HG02884 (cell line): ENCODE data around the gene TMC6.
"Not testable (repeated sequence)": the region's sequence is repeated elsewhere in the genome, so short reads cannot be mapped to it uniquely, and the experiment has no call there.

ENCODE experiments used
- ATAC-seq: cut with Tn5 transposase; IDR thresholded peaks from one replicate; pipeline ENCODE4 v1.9.1; 2021; ENCODE audit warnings: mild to moderate bottlenecking, moderate library complexity; ENCODE audit not compliant: unreplicated experiment

TMC6 gene

DNA sequence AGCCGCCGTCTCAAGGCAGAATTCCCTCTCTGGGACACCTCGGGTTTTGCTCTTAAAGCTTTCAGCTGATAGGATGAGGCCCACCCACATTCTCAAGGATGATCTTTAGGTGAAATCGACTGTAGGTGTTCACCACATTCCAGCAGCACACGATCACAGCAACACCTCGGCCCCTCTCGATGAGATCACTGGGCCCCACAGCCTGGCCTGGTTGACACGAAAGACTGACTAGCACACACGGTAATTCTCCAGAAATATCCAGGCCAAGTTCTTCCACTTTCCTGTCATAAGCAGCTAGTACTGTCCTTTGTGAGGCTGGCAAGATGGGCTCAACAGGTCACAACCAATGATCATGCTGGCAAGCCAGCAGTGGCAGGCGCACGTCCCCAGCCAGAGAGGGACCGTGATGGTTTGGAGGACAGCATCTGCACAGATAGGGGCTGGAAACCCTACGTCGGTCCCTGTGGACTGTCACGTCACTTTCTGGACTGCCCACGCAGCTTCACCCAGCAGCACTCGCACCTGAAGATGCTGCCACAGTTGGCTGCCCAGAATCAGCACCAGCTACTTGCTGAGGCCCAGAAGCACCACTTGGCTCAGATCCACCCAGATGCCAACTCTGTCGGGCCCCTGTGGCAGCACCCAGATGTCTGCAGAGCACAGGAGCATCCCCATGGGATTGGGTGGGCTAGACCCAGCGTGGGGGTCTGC, 17.4 kb downstream of the TMC6 start:
- ATAC-seq: no peak

DNA sequence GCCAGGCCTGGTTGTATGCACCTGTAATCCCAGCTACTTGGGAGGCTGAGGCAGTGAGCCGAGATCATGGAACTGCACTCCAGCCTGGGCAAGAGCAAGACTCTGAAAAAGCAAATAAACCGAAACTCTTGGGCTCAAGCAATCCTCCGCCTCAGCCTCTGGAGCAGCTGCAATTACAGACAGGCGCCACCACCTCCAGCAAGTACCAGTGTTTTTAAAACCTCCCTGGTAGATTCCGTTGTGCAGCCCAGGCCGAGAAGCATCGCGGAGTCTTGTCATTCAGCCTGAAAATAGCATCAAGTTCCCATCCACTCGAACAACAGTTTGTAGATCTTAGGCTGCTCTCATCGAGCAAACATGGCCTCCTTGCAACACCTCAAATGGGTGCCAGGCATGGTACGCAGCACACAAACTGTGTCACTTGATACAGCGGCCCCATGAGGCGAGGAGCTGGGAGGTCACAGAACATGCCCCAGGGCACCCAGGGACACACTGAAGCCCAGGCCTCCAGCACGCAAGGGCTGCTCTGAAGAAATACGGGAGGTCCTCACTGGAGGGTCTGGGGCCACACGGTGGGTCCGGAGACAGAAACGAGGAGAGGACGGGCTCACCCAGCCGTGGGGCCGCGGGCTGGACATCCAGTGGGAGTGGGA, 18.1 kb downstream of the TMC6 start:
- no peak for ATAC-seq

DNA sequence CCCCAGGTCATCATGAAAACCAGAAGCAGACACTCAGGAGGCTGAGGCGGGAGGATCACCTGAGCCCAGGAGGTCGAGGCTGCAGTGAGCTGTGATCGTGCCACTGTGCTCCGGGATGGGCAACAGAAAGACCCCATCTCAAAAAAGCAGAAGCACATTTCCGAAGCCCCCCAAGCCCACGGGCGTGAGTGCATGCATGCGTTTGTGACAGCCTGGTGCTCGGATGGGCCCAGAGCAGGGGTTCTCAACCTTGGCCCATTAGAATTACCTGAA, 19.1 kb downstream of the TMC6 start:
- no peak for ATAC-seq

DNA sequence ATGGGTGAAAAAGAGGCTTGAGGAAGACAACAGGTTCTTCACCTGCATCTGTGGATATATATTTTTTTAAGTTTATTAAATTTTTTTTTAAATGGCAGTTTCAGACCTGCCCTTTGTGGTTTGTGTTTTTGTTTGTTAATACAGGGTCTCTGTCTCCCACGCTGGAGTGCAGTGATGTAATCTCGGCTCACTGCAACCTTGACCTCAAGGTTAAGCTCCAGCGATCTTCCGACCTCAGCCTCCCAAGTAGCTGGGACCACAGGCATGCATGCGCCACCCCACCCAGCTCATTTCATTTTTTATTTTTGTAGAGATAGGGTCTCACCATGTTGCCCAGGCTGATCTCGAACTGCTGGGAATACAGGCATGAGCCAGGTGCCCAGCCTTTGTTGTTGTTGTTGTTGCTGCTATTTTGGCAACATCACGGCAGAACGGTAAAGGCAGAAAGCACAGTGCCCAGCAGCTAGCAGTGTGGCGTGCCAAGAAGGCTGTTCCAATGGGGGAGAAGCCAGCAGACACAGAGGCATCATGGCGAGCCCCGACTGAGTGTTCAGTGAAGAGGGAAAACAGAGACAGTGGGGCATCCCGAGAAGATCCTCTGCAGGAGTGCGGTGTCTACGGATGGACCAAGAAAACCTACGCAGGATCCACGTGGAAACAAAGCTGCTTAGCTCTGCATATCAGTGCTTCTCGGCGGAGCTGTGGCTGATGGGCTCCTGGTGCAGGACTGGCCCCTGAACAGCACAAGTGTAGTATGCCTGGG, 19.6 kb downstream of the TMC6 start:
- ATAC-seq: no peak

DNA sequence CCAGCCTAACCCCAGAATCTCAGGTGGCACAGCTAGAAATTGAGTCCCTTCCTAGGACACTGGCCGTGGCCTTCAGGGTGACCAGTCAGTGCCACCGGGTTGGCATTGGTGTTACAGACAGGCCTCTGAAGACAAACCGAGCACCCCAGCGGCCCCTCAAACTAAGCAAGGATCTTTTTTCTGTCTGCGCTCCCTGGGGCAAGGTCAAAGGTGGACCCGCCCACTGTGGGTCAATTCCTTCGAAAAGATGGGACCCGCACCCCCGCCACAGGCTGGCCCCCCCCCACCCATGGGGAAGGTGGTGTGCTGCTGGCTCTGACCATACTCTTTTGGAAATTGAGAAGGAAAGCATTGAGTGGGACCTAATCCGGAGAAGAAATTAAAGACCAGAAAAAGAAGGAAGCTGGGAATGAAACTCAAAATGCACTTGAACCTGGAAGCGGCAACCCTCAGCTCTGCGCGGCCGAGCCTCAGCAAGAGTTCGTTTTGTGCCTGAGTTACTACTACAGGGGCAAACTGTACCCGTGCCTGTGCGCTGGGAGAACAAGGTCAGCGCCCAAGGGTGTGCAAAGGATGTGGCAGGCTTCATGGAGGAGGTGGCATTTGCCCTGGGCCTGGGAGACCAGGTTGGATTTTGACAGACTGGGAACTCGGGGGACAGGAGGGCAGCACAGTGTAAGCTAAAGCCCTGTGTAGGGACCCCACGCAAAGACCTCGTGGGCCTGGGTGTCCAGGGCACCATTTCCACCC, 20.4 kb downstream of the TMC6 start:
- no peak for ATAC-seq

DNA sequence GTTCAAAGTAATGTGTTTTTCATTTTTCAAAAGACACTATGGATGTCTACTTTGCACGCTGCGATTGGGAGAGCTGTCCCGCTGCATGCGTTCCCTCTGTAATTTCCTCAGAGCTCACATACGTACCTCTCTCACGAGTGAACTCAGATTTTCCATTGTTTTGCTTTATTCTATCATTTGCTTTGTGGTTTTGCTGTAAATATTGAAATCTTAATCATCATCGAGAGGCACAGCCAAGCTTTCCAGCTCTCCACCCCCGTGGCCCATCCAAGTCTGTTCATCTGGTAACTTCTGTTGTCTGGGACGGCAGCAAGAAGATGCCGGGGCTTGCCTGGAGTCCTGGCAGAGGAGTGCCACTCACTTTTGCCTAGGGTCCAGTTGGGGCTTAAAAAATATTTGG, 21.1 kb downstream of the TMC6 start:
- no peak for ATAC-seq

DNA sequence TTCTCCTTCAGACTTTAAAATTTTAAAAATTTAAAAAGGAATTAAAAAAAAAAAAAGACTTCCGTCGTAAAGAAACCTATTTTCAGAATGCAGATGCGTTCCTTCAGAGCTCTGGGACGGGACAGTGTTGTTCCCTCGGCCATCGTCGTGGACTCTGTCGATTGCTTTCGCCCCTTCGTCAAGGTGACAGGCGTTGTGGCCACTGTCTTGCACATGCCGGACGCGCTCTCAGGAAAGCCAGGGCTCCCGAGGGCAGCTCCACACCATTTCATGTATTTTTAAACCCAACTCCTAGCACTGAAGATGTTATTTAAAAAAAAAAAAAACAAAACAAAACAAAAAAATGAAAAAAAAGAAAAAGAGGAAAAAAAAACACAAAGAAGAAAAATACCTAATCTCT, 22.3 kb downstream of the TMC6 start:
- no peak for ATAC-seq

DNA sequence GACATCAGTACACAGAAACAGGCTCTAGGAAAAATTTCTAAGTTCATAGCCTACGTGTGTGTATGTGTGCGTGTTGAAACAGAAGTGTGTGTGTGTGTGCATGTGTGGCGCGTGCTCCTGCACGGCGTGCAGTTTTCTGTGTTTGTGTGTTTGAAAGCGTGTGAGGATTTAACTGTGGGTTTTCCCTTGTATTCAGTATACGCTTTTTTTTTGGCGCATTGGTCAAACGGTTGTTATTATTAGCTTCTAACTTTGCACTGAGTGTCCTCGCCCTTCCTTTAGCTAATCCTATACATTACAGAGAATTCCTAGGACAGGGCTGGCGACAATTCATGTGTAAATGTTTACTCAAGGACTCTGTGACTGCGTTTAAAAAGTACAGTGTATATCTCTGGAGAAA, 23.0 kb downstream of the TMC6 start:
- ATAC-seq: no peak

DNA sequence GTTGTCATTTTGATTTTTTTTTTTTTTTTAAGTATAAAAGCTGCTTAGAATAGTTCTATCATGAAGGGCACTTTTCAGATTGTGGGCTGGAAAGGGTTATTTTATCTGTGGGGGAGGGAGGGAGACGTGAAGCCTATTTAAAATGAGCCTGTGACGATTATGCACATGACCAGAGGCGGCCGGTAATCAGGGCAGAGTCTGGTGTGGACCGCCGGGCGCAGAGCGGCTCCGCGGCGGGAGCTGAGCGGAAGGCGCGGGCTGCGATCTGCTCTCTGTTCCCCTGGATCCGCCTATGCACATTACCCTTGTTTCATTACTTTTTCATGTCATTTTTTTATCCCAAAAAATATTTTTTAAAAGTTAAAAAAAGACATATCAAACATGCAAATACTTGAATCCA, 23.5 kb downstream of the TMC6 start:
- ATAC-seq: no peak

DNA sequence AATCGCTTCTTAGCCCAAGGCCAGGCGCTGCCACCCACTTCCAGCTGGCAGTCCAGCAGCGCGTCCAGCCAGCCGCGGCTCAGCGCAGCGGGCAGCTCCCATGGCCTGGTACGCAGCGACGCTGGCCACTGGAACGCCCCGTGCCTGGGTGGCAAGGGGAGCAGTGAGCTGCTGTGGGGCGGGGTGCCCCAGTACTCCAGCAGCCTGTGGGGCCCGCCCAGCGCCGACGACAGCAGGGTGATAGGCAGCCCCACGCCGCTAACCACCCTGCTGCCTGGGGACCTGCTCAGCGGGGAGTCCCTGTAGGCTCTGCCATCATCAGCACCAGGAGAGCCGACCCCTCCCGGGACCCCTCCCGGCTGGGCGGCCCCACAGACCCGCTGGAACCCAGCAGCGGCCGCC, 24.0 kb downstream of the TMC6 start:
- no peak for ATAC-seq

DNA sequence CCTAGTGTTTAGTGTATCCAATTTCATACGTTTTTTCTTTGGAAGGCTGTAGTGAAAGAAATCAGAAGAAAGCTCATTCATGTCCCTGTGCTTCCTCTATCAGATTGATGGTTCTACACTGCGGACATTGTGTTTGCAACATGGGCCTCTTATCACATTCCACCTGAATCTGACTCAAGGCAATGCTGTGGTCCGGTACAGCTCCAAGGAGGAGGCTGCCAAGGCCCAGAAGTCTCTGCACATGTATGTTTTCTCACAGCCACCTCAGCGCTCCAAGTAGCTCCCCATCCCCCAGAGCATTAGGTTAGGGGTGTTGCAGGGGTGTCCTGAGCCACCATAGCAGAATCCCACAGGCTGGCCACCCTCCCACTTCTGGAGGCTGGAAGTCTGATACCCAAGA, 25.2 kb downstream of the TMC6 start:
- no peak for ATAC-seq

DNA sequence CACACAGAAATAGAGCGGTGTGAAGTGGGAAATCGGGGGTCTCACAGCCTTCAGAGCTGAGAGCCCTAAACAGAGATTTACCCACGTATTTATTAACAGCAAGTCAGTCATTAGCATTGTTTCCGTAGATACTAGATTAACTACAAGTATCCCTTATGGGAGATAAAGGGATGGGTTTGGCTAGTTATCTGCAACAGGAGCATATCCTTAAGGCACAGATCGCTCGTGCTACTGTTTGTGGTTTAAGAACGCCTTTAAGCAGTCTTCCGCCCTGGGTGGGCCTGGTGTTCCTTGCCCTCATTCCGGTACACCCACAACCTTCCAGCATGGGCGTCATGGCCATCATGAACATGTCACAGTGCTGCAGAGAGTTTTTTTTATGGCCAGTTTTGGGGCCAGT, 27.0 kb downstream of the TMC6 start:
- no peak for ATAC-seq

DNA sequence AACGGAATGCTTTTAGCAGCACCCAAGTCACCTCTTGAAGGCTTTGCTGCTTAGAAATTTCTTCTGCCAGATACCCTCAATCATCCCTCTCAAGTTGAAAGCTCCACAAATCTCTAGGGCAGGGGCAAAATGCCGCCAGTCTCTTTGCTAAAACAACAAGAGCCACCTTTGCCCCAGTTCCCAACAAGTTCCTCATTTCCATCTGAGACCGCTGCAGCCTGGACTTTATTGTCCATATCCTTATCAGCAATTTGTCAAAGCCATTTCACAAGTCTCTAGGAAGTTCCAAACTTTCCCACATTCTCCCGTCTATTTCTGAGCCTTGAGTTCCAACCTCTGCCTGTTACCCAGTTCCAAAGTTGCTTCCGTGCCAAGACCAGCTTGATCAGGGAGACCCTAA, 27.4 kb downstream of the TMC6 start:
- ATAC-seq: no peak

DNA sequence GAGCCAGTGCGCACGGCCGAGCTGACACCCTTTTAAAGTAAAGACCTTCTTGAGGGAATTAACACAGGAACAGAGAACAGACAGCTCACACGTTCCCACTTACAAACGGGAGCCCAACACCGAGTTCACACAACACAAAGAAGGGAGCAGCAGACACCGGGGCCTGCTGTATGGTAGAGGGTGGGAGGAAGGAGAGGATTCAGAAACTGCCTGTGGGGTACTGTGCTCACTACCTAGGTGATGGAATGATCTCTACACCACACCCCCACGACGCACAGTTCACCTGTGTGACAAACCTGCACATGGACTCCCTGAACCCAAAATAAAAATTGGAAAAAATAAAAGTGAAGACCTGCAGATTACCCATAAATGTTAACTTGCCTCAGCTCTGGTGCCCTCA, 32.5 kb downstream of the TMC6 start:
- ATAC-seq: no peak

DNA sequence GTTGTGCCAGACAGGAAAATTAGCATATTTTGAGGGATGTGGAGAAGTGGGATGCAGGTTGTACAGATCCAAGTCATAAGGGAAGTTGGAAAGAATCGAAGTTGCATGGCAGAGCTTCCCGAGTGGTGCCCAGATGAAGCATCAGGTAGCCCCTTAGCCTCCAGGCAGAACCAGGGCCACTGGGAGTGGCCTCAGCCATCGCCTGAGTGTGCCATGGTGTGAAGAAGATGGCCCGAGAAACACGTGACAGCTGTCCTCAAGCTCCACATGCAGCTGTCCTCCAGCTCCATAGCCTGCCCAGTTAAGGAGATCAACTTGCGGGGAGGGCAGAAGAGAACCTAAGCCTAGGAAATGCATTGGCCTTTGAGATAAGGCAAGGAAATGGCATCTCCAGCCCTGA, 33.5 kb downstream of the TMC6 start:
- ATAC-seq: no peak

DNA sequence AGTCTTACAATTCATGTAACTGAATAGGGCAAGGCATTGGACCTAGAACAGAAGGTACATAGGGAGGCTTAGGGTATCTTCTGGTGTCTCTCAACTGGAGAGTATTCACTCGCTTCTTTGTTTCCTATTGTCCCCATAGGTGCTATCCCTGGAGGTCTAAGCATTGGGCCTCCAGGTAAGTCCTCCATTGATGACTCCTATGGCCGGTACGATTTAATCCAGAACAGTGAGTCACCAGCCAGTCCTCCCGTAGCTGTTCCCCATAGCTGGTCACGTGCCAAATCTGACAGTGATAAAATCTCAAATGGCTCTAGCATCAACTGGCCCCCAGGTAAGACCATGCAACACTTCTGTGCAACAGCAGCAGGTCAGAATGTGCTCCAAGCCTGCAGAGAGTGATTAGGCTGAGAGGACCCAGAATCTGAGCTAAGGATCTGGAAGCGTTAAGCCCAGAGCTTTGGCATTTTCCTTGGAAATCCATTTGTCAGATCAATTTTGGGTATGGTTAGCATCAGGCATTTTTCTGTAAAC, 35.7 kb downstream of the TMC6 start:
- no peak for ATAC-seq

DNA sequence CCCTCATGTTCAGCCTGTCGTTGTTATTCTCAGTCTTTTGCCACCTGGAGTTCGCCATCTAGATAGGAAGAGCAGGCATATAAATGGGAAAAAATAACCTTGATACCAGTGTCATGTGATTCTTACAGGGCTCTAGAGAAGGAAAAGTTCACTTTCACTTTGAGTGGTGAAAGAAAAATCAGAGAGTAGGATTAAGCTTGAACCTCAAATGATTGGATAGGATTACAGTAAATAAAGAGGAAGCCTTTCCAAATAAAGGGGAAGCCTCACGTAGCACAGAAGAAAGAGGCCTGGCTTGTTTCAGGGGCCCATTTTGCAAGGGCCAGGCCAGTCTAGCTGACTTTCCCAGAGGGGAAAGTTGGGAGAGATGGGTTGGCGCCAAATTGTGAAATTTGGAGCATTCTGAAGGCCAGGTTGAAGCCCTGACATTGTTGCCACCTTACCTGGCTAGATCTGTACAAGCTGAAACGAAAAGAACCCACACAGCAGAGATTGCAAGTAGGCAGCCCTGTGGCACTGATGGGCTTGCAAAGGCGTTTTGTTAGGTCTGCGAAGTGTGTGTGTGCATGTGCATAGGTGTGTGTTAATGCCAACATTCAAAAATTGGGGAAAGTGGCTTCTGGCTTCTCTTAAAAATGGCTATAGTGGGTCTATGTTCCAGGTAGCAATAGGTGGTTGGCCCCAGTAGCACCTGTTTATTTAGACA, 38.8 kb downstream of the TMC6 start:
- ATAC-seq: no peak

DNA sequence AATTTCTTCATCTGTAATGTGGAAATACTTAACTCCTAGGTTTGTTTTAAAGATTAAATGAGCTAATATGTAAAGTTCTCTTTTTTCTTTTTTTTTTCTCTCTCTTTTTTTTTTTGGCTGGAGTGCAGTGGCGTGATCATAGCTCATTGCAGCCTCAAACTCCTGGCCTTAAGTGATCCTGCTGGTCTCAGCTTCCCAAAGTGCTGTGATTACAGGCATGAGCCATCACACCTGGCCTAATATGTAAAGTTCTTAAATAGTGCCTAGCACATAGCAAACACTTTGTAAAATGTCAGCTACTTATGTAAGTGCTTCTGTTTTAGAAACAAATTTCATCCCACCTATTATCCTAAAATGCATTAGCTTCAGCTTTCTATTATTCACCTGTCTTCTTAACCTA, 40.0 kb downstream of the TMC6 start:
- no peak for ATAC-seq

DNA sequence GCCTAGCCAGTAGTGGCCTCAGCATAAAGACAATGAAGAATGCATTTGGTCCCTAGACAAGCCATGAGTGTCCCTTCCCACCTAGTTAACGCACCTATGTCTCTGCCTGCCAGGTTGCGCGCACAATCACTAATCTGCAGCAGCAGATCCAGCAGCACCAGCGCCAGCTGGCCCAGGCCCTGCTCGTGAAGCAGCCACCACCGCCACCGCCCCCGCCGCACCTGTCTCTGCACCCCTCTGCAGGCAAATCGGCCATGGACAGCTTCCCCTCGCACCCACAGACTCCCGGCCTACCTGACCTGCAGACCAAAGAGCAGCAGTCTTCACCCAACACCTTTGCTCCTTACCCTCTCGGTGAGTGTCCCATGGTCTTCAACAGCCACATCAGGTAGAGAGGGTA, 41.8 kb downstream of the TMC6 start:
- ATAC-seq: no peak

DNA sequence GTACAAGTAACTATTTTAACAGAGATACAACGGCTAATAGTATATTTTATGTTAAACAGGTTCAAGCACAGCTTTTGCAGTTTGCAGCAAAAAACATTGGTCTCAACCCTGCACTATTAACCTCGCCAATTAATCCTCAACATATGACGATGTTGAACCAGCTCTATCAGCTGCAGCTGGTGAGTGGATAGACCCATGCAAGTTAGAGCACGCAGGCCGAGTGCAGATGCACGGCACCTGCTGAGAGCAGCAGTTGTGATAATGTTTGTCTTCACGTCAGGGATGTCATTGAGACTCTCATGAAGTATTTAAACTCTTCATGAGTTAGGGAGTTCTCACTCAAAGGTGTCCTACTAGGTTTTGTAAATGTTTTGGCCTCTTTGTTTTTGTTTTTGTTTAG, 45.6 kb downstream of the TMC6 start:
- no peak for ATAC-seq

DNA sequence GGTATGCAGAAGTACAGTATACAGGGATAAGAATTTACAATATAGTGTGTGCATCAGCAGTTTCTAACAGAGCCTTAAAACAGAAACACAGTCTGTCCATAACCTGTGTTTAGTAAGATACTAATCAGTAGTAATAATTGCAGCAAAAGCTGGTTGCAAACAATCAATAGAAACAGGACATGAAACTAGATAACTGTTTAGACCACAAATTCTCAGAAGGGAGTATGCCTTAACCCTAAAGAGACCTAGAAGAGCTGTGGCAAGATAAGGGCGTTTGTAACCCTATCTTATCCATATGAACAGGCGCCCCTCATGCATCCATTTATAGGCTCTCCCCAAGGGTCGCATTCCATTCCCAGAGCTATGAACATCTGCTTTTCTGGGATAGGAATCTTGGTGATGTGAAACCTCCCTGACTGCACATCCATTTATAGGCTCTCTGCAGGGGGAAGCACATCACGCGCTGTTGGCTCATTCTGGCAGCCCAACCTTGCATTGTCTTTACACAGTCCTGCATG, 46.1 kb downstream of the TMC6 start:
- ATAC-seq: not testable (repeated sequence)
